HuH-7.5 (cell line): ENCODE results near the gene PLEKHG7.
"Not testable (repeated sequence)": the region's sequence is repeated elsewhere in the genome, so short reads cannot be mapped to it uniquely, and the experiment has no call there.

Source experiments
- DNase-seq: peaks from one replicate; pipeline ENCODE4 v3.0.0; 2011; ENCODE audit warnings: low spot score

PLEKHG7 gene

GRCh38 chr12:92749691-92750090 is 46.9 kb downstream of the PLEKHG7 start:
- not testable (repeated sequence) for DNase-seq

GRCh38 chr12:92753976-92754885 is 51.4 kb downstream of the PLEKHG7 start:
- DNase-seq: no peak

DNA sequence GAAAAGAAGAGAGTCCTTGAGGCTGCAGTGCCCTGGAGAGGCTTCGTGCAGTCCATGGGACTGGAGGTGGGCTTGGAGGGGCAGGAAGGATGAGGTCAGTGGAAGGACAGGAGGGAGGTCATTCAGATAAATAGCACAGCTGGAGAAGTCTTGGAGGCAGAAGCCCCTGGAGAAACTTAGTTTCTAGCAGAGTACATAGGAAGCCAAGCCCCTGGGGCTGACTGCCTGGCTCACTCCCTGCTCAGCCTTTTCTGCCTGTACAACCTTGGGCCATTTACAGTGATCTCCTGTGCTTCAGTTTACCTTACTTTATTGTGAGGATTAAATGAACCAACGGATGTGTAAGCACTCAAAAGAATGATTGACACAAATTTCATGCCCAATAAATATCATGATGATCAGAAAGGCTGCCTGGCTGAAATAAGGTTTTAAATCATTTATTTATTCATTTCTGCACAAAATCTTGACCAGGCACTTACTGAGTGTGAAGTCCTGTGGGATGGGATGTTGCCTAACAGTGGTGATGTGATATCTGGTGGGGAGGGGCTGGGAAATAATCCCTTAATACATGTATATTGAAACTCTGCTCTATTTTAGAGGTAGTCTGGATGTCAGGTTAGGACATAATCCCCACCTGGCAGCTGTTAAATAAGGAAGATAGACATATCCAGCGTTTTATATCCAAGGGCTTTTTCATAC is 54.3 kb downstream of the PLEKHG7 start:
- DNase-seq: no peak

GRCh38 chr12:92757597-92758121 is 54.9 kb downstream of the PLEKHG7 start:
- DNase-seq: no peak

GRCh38 chr12:92759634-92760268 is 57.0 kb downstream of the PLEKHG7 start:
- no peak for DNase-seq

DNA sequence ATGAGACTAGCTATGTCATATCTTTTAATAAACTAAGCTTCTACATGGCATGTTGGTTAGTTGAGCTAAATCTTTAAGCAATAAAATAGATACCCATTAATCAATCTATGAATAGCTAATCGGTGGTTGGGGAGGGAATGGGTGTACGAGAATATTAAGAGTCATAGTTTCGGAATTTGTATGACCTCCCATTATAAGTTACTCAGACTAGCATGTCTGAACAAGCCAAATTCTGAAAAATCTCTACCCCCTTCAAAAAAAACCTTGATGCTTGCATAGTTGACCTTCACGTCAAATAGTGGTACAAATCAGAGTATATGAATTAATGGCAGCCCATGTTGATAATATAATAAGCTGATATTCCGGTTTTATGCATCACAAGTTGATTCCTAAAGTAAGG is 60.0 kb downstream of the PLEKHG7 start:
- no peak for DNase-seq

GRCh38 chr12:92764831-92765230 is 62.0 kb downstream of the PLEKHG7 start:
- DNase-seq: no peak

DNA sequence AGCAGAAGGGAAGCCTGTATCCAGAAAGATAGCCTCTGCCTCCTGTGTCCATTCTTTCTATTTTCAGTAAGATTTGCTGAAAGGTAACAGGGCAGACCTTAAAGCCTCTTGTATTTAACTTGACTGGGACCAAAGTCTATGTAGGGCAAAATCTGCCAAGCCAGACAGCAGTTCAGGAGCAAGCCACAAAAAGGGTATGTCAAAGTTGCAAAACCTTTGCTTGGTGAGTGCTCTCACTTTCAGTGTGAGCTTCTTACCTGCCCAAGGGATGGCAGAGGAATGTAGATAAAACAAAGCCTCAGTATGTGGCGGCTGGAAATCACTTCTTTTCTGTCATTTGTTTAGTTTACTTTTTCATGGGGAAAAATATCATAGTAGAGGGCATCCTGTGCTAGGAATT is 63.1 kb downstream of the PLEKHG7 start:
- no peak for DNase-seq

DNA sequence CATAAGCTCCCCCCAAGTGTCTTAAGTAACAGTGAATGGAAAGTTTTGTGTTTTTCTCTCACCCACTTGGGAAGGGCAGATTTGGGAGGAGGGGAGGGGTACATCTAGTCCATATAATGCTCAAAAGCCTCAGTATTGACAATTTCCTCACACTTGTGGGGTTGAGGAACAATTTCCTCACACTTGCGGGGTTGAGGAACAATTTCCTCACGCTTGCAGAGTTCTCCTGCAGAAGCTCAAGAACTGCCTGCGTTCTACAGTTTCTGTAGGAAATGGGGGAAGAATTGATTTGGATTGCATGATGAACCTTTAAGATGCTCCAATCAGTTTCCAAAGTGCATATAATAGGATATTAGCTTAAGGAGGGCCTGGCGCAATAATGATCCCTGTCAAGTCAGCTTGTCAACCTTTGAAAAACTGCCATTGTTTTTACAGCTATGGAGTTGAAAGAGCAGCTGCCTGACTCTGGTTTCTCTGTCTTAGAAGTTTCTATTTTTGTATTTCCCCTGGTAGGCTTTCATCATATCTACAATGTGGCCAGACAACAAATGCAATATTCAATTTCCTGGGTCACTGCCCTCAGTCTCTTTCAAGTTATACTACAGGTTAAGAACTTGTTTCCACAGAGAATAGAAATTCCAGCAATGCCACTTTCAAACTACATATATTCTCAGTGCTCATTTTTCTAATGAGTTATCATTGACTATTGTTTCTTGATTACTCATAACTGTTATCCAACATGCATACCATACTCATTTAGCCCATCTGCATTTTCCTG is 66.5 kb downstream of the PLEKHG7 start:
- no peak for DNase-seq

DNA sequence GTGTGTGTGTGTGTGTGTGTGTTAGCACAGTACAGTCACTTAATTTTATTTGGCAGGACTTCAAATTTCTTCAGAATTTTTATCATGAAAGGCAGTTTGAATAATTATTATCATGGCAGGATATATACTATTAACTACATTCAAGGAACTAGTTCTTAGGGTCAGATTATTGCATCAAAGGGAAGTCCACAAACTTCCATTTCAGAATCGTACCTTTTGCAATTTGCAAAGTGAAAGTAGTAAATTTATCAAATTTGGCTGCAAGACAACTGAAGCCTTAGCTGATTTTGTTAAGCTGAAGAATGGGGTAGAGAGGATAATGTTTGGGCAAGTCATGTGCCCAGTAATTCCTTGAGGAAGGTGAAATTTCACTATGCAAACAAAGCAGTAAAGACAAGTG is 68.2 kb downstream of the PLEKHG7 start:
- DNase-seq: no peak

DNA sequence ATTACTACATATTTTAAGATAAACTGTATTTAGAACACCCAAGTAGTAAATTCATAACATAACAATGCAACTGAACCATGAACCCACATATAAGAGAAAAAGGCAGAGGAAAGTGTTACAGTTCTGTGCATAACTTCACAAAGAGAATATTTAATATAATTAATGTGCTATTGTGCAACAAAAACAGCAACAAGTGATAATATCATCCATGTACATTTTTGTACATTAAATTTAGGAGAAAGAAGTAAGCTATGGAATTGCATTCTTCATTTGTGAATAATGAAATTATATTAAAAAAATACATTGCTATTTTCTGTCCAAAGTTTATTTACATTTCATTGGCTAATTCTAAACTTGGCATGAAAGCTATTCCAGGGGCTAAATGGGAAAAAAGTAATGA is 72.6 kb downstream of the PLEKHG7 start:
- no peak for DNase-seq

- no peak for DNase-seq
These were observed 75.7 kb downstream of the PLEKHG7 start for GRCh38 chr12:92778525-92778924.

DNA sequence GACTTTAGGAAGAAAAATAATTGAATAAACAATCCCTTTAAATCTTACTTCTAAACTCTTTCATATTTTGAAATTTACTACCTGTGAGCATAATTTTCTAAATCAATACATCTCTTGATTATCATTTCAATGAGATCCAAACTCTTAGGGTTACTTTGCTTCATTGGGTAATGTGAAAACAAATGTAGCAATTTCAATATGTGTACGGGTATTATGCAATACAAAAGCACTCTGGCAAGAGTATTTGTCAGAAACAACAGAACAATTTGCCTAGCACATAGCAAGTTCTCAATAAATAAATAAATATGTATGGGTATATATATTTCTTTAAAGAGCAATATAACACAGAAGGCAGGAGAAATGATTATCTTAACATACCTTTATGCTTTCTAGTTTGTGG is 77.1 kb downstream of the PLEKHG7 start:
- no peak for DNase-seq

DNA sequence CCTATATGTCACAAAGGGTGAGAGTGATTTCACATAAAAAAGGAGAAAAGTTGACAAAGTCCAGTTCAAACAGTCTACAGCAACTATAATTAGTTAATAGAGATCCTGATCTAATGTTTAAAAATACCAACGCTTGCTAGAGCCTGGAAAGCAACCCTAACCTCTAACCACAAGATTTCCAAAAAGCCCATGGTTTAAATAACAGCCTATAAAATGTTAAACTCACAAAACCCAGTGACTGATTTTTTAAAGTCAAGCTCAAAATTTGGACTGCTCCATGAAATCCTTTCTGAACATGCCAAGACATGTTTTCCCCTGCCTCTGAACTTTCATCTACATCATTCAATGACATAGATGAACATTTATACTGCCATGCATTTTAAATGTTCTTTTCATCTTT is 81.6 kb downstream of the PLEKHG7 start:
- DNase-seq: no peak

DNA sequence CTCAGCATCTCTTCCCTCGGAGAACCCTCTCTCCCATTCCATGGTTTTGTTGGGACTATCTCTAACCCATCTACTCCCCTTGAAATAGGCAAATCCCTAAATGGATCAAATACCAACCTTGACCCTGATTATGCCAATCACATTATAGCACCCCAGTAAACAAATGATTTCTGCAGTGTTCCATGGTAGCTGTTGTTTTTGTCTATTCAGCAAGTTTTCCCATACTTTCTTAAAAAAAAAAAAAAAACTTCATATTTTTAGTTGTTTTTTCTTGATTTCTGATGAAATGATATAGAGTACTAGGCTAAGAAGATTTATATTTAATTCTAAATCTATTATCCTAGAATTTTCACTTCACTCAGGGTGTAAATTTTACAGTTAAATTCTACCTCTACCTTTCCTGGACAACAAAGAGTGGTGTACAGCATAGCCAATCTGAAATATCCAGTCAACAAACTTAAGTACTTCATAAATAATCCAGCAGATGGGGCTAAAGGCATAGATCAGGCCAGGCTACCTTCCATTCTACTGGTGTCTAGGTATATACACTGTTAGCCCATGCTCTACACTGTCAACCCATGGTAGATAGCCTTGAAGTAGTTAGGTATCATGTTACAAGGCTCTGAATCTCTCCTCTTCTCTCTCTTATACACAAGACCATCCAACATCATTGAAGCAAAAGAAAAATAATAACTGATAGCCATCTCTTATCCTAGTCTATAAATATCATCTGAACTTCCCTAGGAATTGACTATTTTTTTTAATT is 82.2 kb downstream of the PLEKHG7 start:
- DNase-seq: peak; percentile 51

GRCh38 chr12:92785563-92785950 is 82.8 kb downstream of the PLEKHG7 start:
- no peak for DNase-seq

- DNase-seq: no peak
These were observed 83.3 kb downstream of the PLEKHG7 start for GRCh38 chr12:92786045-92786444.

- DNase-seq: not testable (repeated sequence)
These were observed 91.6 kb downstream of the PLEKHG7 start for GRCh38 chr12:92794356-92794755.

DNA sequence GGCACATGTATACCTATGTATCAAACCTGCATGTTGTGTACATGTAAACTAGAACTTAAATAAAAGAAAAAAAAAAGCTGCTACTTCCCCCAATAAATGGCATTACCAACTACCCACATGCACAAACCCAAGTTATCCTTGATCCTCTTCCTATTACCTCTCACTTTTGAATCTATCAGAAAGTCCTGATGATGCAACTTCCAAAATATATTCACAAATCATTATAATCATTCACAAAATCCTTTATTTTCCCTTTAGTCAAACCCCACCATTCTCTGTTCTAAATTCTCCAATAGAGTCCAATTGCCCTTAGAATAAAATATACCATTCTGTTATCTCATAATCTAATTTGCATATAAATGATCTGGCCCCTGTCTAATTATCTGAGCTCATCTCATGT is 92.0 kb downstream of the PLEKHG7 start:
- no peak for DNase-seq

- DNase-seq: no peak
These were observed 93.9 kb downstream of the PLEKHG7 start for GRCh38 chr12:92796650-92797049.

- no peak for DNase-seq
These were observed 100.1 kb downstream of the PLEKHG7 start for GRCh38 chr12:92802906-92803305.
